Keratinocyte (primary cell): ENCODE results near the gene GARIN1A.
"Not testable (repeated sequence)": the region's sequence is repeated elsewhere in the genome, so short reads cannot be mapped to it uniquely, and the experiment has no call there.

Source experiments
- CTCF ChIP-seq, 3 experiments: IDR thresholded peaks in 1 of 3; conservative IDR thresholded peaks in 1 of 3; optimal IDR thresholded peaks in 1 of 3; 2 replicates in 2 of 3; 3 replicates in 1 of 3; pipeline versions ENCODE3 to v1.5.1; 2011; ENCODE audit warnings: low read length in 3 of 3, mild to moderate bottlenecking in 3 of 3, moderate library complexity in 2 of 3, control low read depth in 1 of 3, inconsistent platforms in 1 of 3; ENCODE audit not compliant: insufficient read depth in 2 of 3; ENCODE audit errors: extremely low read depth in 1 of 3
- EZH2 ChIP-seq: IDR thresholded peaks from one replicate; pipeline ENCODE4 v1.6.1; 2012; ENCODE audit warnings: inconsistent platforms, mild to moderate bottlenecking, low read length, moderate library complexity

- TF ChIP-seq CTCF (optimal IDR thresholded peaks at IDR 0.05 in 1 of 3, IDR thresholded peaks at IDR 0.05 in 1 of 3, conservative IDR thresholded peaks at IDR 0.05 in 1 of 3; ENCODE audit: extremely low read depth in 1 of 3, insufficient read depth in 2 of 3, low read length in 3 of 3); EZH2: not testable (repeated sequence)
These were observed 8.9 kb upstream of the GARIN1A start for GRCh38 chr7:128663223-128663622.
